ENCODE measurements around the gene KLF9. TPM values are rescaled to one million over a fixed set of nuclear protein-coding genes. Genes with fewer than 3 reads are reported as not detected.

The KLF9 gene
- total and polyA plus RNA-seq, 9 of the 15 experiments (the other 6 are each of a cell fraction or from before 2014, with no cell fraction given): 3.3 to 11.9 (median 6.9) TPM

DNA sequence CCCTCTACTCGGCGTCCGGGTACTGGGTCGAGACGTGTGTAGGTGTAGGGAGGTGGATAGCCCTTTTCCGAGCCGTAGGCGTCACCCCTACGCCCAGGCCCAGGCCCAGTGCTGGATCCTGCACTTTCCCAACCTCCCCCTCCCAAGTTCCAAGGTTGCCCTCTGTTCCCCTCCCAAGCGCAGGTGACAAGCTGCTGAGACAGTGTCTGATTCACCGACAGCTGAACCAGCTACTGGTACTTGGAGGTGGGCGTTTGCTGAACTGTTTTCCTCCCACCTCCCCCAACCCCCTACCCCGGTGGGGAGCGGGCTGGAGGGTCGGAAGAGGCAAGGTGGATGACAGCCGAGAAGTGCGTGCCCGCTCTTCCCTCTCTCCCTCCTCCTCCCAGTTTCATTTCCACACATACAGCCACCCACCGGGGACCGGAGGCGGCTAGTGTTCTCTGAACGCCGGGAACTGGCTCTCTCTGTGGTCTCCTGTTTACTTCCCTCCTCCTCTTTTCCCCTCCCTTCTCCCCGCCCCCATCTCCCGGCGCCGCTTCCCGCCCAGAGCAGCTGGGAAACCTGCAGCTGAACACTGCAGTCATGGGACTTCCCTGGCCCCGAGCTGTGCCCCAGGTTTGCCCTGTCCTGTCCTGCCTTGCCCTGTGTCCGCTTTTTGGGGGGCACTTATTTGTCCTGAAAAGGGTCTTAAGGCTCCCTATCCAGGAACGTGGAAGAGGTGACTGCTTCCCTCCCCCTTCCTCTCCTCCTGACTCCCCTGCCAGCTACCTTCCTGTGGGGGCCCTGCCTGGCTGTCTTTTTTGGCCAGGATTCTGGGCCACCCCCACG is 6.2 kb upstream of the KLF9 start (continued):
- TF ChIP-seq, protein P1, sequence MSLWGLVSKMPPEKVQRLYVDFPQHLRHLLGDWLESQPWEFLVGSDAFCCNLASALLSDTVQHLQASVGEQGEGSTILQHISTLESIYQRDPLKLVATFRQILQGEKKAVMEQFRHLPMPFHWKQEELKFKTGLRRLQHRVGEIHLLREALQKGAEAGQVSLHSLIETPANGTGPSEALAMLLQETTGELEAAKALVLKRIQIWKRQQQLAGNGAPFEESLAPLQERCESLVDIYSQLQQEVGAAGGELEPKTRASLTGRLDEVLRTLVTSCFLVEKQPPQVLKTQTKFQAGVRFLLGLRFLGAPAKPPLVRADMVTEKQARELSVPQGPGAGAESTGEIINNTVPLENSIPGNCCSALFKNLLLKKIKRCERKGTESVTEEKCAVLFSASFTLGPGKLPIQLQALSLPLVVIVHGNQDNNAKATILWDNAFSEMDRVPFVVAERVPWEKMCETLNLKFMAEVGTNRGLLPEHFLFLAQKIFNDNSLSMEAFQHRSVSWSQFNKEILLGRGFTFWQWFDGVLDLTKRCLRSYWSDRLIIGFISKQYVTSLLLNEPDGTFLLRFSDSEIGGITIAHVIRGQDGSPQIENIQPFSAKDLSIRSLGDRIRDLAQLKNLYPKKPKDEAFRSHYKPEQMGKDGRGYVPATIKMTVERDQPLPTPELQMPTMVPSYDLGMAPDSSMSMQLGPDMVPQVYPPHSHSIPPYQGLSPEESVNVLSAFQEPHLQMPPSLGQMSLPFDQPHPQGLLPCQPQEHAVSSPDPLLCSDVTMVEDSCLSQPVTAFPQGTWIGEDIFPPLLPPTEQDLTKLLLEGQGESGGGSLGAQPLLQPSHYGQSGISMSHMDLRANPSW (CRISPR knock-in tag; IDR thresholded peaks at IDR 0.05): no peak
- peak; percentile 87 for TF ChIP-seq SUPT5H (IDR thresholded peaks at IDR 0.05)
- TF ChIP-seq ARID1B (IDR thresholded peaks at IDR 0.05): 0 out of 2 replicates have a peak, but pooled peaks have one; percentile 7
- no peak for TF ChIP-seq ZNF277 (CRISPR knock-in tag; IDR thresholded peaks at IDR 0.05; ENCODE audit: borderline replicate concordance)
- TF ChIP-seq ZNF436 (CRISPR knock-in tag; IDR thresholded peaks at IDR 0.05): no peak
- TF ChIP-seq POLR2H (tag; IDR thresholded peaks at IDR 0.05; ENCODE audit: low read depth): peak; percentile 41
- no peak for TF ChIP-seq ZNF384 (IDR thresholded peaks at IDR 0.05; ENCODE audit: low read depth, low read length)
- TF ChIP-seq BRD9 (IDR thresholded peaks at IDR 0.05; ENCODE audit: low read depth, partially characterized antibody): peak; percentile 60
- no peak for TF ChIP-seq ELK3 (CRISPR knock-in tag; IDR thresholded peaks at IDR 0.05)
- peak; percentile 46; the same call in 1 of the 2 replicates for TF ChIP-seq RB1 (IDR thresholded peaks at IDR 0.05; ENCODE audit: low read depth)
- TF ChIP-seq TAF7 (tag; IDR thresholded peaks at IDR 0.05): peak; percentile 57; the same call in 1 of the 2 replicates
- TF ChIP-seq ZNF79 (CRISPR knock-in tag; IDR thresholded peaks at IDR 0.05; ENCODE audit: low read depth): no peak
- TF ChIP-seq KDM2B (CRISPR knock-in tag; IDR thresholded peaks at IDR 0.05): no peak
- TF ChIP-seq TBL1XR1 (IDR thresholded peaks at IDR 0.05; ENCODE audit: low read length in 2 of 2): 0 out of 4 replicates have a peak, but pooled peaks of 1 of the 2 experiments have one; percentile 61
- no peak for TF ChIP-seq LCOR (CRISPR knock-in tag; IDR thresholded peaks at IDR 0.05)
- TF ChIP-seq KLF10 (CRISPR knock-in tag; IDR thresholded peaks at IDR 0.05): no peak
- peak; percentile 84 for TF ChIP-seq RBFOX2 (IDR thresholded peaks at IDR 0.05; ENCODE audit: low read depth, low read length)
- TF ChIP-seq CBFA2T2 (conservative IDR thresholded peaks at IDR 0.05): no peak
- TF ChIP-seq ZKSCAN8 (CRISPR knock-in tag; IDR thresholded peaks at IDR 0.05): 0 out of 2 replicates have a peak, but pooled peaks have one; percentile 3
- TF ChIP-seq, protein P2, sequence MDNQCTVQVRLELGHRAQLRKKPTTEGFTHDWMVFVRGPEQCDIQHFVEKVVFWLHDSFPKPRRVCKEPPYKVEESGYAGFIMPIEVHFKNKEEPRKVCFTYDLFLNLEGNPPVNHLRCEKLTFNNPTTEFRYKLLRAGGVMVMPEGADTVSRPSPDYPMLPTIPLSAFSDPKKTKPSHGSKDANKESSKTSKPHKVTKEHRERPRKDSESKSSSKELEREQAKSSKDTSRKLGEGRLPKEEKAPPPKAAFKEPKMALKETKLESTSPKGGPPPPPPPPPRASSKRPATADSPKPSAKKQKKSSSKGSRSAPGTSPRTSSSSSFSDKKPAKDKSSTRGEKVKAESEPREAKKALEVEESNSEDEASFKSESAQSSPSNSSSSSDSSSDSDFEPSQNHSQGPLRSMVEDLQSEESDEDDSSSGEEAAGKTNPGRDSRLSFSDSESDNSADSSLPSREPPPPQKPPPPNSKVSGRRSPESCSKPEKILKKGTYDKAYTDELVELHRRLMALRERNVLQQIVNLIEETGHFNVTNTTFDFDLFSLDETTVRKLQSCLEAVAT (IDR thresholded peaks at IDR 0.05): peak; percentile 77 to 87; a peak in 3 of 4 replicates
- TF ChIP-seq ZNF174 (CRISPR knock-in tag; IDR thresholded peaks at IDR 0.05): no peak
- TF ChIP-seq DACH1 (IDR thresholded peaks at IDR 0.05; ENCODE audit: partially characterized antibody): peak; percentile 22
- peak; percentile 34 for TF ChIP-seq RBBP5 (IDR thresholded peaks at IDR 0.05; ENCODE audit: borderline replicate concordance, insufficient read depth, low read length, poor library complexity, severe bottlenecking)
